GM18502 (cell line): ENCODE data around the gene UBA6.
A peak's percentile ranks its signal among the peaks of the same experiment; 100 is the strongest.
"Not testable (repeated sequence)": the region's sequence is repeated elsewhere in the genome, so short reads cannot be mapped to it uniquely, and the experiment has no call there.

Experiments used
- ATAC-seq: cut with Tn5 transposase; IDR thresholded peaks from one replicate; pipeline ENCODE4 v1.9.1; 2021; ENCODE audit warnings: mild to moderate bottlenecking; ENCODE audit not compliant: unreplicated experiment, poor library complexity

Gene UBA6

GRCh38 chr4:67714955-67715354 lies 14.0 kb upstream of the UBA6 start:
- ATAC-seq, result no peak

- ATAC-seq, result peak; percentile 75
These were observed 13.3 kb upstream of the UBA6 start for GRCh38 chr4:67714248-67714583.

- no peak for ATAC-seq
These were observed 12.7 kb upstream of the UBA6 start for GRCh38 chr4:67713529-67714247.

DNA sequence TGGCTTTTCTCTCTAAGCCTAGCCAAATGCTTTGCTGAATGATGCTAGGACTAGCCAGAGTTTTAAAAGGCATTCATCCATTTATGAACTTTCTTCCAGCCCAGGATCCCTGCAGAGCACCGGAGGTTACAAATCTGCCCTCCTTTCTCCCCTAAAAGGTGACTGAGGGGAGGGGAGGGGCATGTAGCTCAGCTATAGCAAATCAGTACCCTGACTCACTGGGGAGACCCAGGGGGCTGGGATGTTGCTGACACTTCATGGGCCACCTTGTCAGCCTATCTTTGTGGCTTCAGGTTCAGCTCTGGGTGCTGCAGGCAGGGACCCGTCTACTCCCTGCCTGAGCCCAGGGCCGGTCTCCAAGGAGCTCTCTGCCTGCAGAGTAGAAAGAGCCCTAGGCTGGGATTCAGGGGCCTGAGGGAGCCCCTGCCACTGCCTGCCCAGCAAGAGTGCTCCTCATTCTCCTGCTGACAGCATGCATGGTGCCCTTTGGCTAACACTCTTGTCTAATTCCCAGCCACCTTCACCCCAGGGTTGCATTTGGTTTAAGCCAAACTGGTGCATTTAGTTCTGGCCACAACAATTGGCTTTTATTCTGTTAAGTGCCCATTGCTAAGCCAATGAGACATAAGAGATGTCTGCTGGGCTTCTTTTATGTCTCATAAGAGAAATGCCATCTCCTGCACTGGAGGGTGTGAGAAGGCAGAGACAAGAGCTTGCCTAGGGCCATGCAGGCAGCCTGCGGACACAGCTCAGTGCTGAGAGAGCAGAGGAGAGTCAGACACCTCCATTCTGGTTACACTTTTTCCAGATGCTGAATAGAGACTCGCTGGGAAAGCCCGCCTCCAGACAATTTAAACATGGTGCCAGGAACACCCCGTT lies 11.9 kb upstream of the UBA6 start:
- ATAC-seq, result no peak

GRCh38 chr4:67712000-67712625 lies 11.2 kb upstream of the UBA6 start:
- ATAC-seq, result no peak

DNA sequence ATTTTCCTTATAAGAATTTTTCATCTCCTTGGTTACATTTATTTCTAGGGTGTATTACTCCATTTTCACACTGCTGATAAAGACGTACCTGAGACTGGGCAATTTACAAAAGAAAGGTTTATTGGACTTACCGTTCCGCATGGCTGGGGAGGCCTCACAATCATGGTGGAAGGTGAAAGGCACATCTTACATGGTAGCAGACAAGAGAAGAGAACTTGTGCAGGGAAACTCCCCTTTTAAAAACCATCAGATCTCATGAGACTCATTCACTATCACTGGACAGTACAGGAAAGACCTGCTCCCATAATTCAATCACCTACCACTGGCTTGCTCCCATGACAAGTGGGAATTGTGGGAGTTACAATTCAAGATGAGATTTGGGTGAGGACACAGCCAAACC lies 5.7 kb upstream of the UBA6 start:
- ATAC-seq, result not testable (repeated sequence)

DNA sequence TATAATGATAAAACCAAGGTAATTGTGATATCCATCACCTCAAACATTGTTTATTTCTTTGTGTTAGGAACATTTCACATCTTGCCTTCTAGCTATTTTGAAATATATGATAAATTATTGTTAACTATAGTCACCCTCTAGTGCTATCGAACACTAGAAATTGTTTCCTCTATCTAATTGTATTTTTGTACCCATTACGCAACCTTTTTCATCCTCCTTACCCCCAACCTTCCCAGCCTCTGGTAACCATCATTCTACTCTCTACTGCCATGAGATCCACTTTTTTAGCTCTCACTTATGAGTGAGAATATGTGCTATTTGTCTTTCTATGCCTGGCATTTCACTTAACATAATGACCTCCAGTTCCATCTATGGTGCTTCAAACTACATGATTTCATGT lies 3.9 kb upstream of the UBA6 start:
- no peak for ATAC-seq

- ATAC-seq, result no peak
These were observed 1.2 kb upstream of the UBA6 start for GRCh38 chr4:67702166-67702565.

- ATAC-seq, result peak; percentile 12
These were observed 529 bp upstream of the UBA6 start for GRCh38 chr4:67701517-67701850.

DNA sequence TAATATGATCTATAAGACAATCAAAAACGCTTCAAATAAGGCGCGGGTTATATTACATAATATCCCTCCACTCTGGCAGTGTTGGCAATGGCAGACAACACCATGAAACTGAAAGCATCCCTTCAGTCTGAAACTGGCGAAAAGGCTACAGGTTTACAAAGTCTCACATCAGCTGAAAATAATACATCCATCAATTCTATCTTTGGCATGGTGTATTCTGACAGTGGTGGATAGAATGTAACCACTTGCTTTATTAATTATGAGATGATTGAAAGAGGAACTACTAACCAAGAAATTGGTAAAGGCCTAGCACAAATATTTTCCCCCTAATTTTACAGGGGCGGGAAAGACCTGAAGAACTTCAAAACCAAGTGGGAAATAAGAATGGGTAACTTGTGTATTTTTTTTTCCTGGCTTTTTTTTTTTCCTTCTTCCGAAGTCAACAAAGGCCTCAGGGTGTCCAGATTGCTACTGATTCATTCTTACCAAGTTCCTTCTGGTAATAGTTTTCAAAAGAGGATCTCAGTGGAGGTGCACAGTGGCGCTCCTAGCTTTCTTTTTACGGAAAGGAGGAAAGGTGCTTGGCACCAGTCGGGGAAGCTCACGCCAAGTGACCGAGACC lies 728 bp downstream of the UBA6 start:
- peak; percentile 22 for ATAC-seq

DNA sequence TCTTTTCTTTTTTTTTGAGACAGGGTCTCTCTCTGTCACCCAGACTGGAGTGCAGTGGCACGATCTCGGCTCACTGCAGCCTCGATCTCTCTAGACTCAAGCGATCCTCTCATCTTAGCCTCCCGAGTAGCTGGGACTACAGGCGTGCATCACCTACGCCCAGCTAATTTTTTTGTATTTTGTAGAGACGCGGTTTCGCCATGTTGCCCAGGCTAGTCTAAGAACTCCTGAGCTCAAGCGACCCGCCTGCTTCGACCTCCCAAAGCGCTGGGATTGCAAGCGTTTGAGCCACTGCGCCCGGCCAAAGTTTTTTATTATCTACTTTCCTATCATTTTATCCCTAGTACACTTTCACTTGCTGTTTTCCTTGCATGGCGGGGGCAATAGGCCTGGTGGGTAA lies 1.4 kb downstream of the UBA6 start:
- ATAC-seq, result no peak

- ATAC-seq, result no peak
These were observed 2.9 kb downstream of the UBA6 start for GRCh38 chr4:67697860-67698687.

DNA sequence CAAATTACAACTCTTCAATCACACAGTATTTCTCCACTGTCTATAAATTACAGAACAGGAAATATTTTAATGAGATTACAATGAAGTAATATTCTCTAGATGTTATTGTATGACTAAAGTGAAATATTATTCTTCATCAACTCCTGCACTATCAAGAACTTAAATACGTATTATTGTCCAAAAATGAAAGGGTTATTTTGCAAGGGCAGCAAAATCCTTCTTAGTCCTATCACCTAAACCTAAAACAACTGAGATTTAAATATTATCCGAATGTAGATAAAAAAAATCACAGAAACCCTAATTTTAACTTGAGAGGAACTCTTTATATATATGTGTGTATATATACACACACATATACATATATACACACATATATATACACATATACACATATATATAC lies 4.9 kb downstream of the UBA6 start:
- ATAC-seq, result no peak

GRCh38 chr4:67694662-67695061 lies 6.3 kb downstream of the UBA6 start:
- ATAC-seq, result no peak

DNA sequence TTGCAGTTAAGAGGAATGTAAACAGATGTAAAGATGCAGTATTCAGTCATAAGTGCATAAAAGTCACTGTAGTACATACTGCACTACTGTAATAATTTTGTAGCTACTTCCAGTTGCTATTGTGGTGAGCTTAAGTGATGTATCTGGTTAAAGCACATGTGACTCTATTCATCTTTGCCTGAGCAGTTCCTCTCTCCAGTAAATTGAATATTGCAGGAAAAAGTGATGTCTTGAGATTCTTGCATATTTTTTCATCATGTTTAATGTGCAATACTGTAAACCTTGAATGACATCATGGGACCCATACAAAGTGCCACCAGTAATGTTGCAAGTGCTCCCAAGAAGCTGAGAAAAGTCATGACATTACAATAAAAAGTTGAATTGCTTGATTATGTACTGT lies 9.6 kb downstream of the UBA6 start:
- no peak for ATAC-seq

GRCh38 chr4:67687636-67688035 lies 13.3 kb downstream of the UBA6 start:
- no peak for ATAC-seq

DNA sequence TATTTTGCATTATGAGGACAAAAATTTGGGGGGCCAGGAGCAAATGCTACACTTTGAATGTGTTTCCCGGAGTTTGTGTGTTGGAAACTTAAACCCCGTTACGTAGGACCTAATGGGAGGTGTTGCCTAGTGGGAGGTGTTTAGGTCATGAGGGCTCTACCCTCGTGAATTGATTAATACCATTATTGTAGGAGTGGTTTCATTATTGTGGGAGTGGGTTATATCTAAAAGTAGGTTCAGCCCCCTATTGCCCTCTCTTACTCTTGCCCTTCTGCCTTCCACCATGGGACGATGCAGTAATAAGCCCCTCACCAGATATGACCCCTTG lies 15.5 kb downstream of the UBA6 start:
- no peak for ATAC-seq

GRCh38 chr4:67684839-67685531 lies 16.0 kb downstream of the UBA6 start:
- peak; percentile 61 for ATAC-seq

- no peak for ATAC-seq
These were observed 18.7 kb downstream of the UBA6 start for GRCh38 chr4:67682266-67682665.
